T-cell (primary cell): Measurements from ENCODE around the gene ZNF277. TPM values are rescaled to one million over a fixed set of nuclear protein-coding genes. Genes with fewer than 3 reads are reported as not detected.

Source experiments
- ATAC-seq, 4 experiments: fragments of 200-7000 bp in 3 of 4; fragments of 150-1000 bp in 1 of 4; cut with Tn5 transposase; replicated peaks in 1 of 4; 1 replicate in 3 of 4; 2 replicates in 1 of 4; pipeline ENCODE4 v1.10.0; 2021; ENCODE audit warnings: moderate library complexity in 3 of 4, mild to moderate bottlenecking in 2 of 4, moderate number of reproducible peaks in 1 of 4
- CTCF ChIA-PET, 2 donors: fragments of 300-600 bp; sonication (Branson Sonifier 250); formaldehyde crosslinking; loops; one replicate each; lab custom pipeline; 2022; ENCODE audit warnings: antibody characterized with exemption in 2 of 2; lab: Charles Lee
- POLR2A ChIA-PET, 2 donors: fragments of 300-600 bp; sonication (Branson Sonifier 250); formaldehyde crosslinking; loops; one replicate each; lab custom pipeline; 2022; ENCODE audit warnings: antibody characterized with exemption in 2 of 2; lab: Charles Lee
- DNase-seq, 35 experiments: peaks; one replicate each; pipeline versions ENCODE4 v3.0.0 to v3.0.0-alpha.2; 2013 to 2023
- H3K27ac ChIP-seq: one replicate; pipeline ENCODE4 v1.5.1; 2013; ENCODE audit warnings: low read length
- H3K27me3 ChIP-seq, 2 experiments: replicated peaks in 1 of 2; 1 replicate in 1 of 2; 2 replicates in 1 of 2; pipeline versions ENCODE4 v1.6.1 to v1.7.0; 2013; ENCODE audit warnings: low read length in 1 of 2, mixed read lengths in 1 of 2; ENCODE audit not compliant: control insufficient read depth in 2 of 2, insufficient read depth in 2 of 2; ENCODE audit errors: extremely low read depth in 1 of 2
- H3K36me3 ChIP-seq, 2 donors: 1 replicate in 1 of 2; 2 replicates in 1 of 2; pipeline versions ENCODE4 v1.6.1 to v1.7.0; 2013; ENCODE audit warnings: low read length in 1 of 2; ENCODE audit not compliant: control insufficient read depth in 2 of 2, insufficient read depth in 1 of 2; ENCODE audit errors: extremely low read depth in 1 of 2
- H3K4me1 ChIP-seq, 2 experiments: 1 replicate in 1 of 2; 2 replicates in 1 of 2; pipeline versions ENCODE4 v1.6.1 to v1.7.0; 2013; ENCODE audit warnings: low read length in 2 of 2, mixed read lengths in 1 of 2; ENCODE audit not compliant: insufficient read depth in 2 of 2, control insufficient read depth in 1 of 2; ENCODE audit errors: extremely low read depth in 1 of 2
- H3K4me3 ChIP-seq, 2 donors: 1 replicate in 1 of 2; 2 replicates in 1 of 2; pipeline versions ENCODE4 v1.5.1 to v1.7.0; 2013; ENCODE audit warnings: mild to moderate bottlenecking in 2 of 2, low read length in 1 of 2, moderate library complexity in 1 of 2; ENCODE audit not compliant: control insufficient read depth in 1 of 2; ENCODE audit errors: extremely low read depth in 1 of 2
- H3K9me3 ChIP-seq: 2 replicates; pipeline ENCODE4 v1.7.0; 2013
- H3K27ac Mint-ChIP-seq, 2 donors: one replicate each; pipeline ENCODE4 v1.8.0; 2020 to 2021; ENCODE audit warnings: mild to moderate bottlenecking in 2 of 2, mixed read lengths in 2 of 2
- H3K27me3 Mint-ChIP-seq, 2 donors: one replicate each; pipeline ENCODE4 v1.8.0; 2021 to 2022; ENCODE audit warnings: mixed read lengths in 2 of 2
- H3K36me3 Mint-ChIP-seq: one replicate; pipeline ENCODE4 v1.8.0; 2021; ENCODE audit warnings: mixed read lengths
- H3K4me1 Mint-ChIP-seq, 3 donors: one replicate each; pipeline ENCODE4 v1.8.0; 2020 to 2022; ENCODE audit warnings: mixed read lengths in 3 of 3, mild to moderate bottlenecking in 1 of 3
- H3K4me3 Mint-ChIP-seq, 3 donors: one replicate each; pipeline ENCODE4 v1.8.0; 2020 to 2022; ENCODE audit warnings: mild to moderate bottlenecking in 3 of 3, mixed read lengths in 3 of 3, moderate library complexity in 3 of 3
- H3K9me3 Mint-ChIP-seq, 3 donors: one replicate each; pipeline ENCODE4 v1.8.0; 2020 to 2022; ENCODE audit warnings: mixed read lengths in 3 of 3
- WGBS: methylation state at CpG from one replicate; pipeline ENCODE4 v1.1.5; 2013; ENCODE audit warnings: missing lambda C conversion rate; ENCODE audit not compliant: insufficient coverage; 5-methylcytosine and 5-hydroxymethylcytosine counted together
- total RNA-seq, 35 experiments: library from RNA in 6 of 35; stranded (reverse) in 6 of 35; fragments of 120-200 nt in 1 of 35; gene quantifications; one replicate each; pipeline versions ENCODE4 v1.2.1 to v1.2.4 and lab custom pipeline; 2013 to 2026

ZNF277 gene
- total RNA-seq, 5 donors from 2014 or later (not counting 1 experiment from before 2014, with no cell fraction given) = 26.6 to 31.4 (median 30.2) TPM

GRCh38 chr7:112267944-112268691 is 61.6 kb downstream of the ZNF277 start:
- no peak overlapping the region for H3K4me3 Mint-ChIP-seq
- POLR2A ChIA-PET = interaction anchor here in 1 of 2 donors (0.6 kb wide), 1 partner anchor 19 kb away, joined by 3 read pairs; no protein-coding TSS in a partner anchor
- CTCF ChIA-PET = no interaction called here

GRCh38 chr7:112271162-112271561 is 64.7 kb downstream of the ZNF277 start:
- Mint-ChIP-seq H3K4me1 (peaks cover 26 to 37% (median 36%) of the 10 kb centered on the region in 3 donors), H3K27me3 (no peaks in the 10 kb centered on the region), H3K9me3 (no peaks in the 10 kb centered on the region), H3K27ac (no peak overlapping the region), H3K36me3 (peaks cover 14% of the 10 kb centered on the region), H3K4me3 (no peak overlapping the region)
- Histone ChIP-seq H3K4me3 (no peak overlapping the region), H3K4me1 (peaks cover 0 to 2% of the 10 kb centered on the region in 2 experiments), H3K27ac (no peak overlapping the region), H3K27me3 (no peaks in the 10 kb centered on the region), H3K9me3 (no peaks in the 10 kb centered on the region), H3K36me3 (no peaks in the 10 kb centered on the region)
- no CpG with 5 or more reads among the region's 2 CpGs for WGBS
- CTCF ChIA-PET = no interaction called here
- POLR2A ChIA-PET = no interaction called here
- DNase-seq (no peak), ATAC-seq (no peak)

More at GRCh38 chr7:112267944-112268691, 61.6 kb downstream of the ZNF277 start:
- Mint-ChIP-seq H3K36me3 (peaks cover 9% of the 10 kb centered on the region), H3K4me1 (peaks cover 37 to 43% (median 41%) of the 10 kb centered on the region in 3 donors), H3K27ac (no peak overlapping the region), H3K9me3 (no peaks in the 10 kb centered on the region), H3K27me3 (no peaks in the 10 kb centered on the region)
- no peak for ATAC-seq
- Histone ChIP-seq H3K27me3 (no peaks in the 10 kb centered on the region), H3K9me3 (no peaks in the 10 kb centered on the region), H3K4me3 (no peak overlapping the region), H3K36me3 (no peaks in the 10 kb centered on the region), H3K27ac (no peak overlapping the region), H3K4me1 (peaks cover 0 to 4% of the 10 kb centered on the region in 2 experiments)
- no CpG with 5 or more reads among the region's 1 CpG for WGBS
- DNase-seq = no peak

GRCh38 chr7:112272921-112273561 is 66.5 kb downstream of the ZNF277 start:
- Mint-ChIP-seq H3K36me3 (peaks cover 10% of the 10 kb centered on the region), H3K27me3 (no peaks in the 10 kb centered on the region), H3K4me1 (peaks cover 17 to 30% (median 22%) of the 10 kb centered on the region in 3 donors), H3K27ac (no peak overlapping the region), H3K9me3 (peaks cover 0 to 1% (median 0%) of the 10 kb centered on the region in 3 donors), H3K4me3 (no peak overlapping the region)
- no peaks in the 10 kb centered on the region for H3K36me3 ChIP-seq
- 62% methylated on average over 5 of the region's 7 CpGs for WGBS
- no peak overlapping the region for H3K27ac ChIP-seq
- H3K4me1 ChIP-seq = no peaks in the 10 kb centered on the region
- H3K27me3 ChIP-seq = no peaks in the 10 kb centered on the region
- no peaks in the 10 kb centered on the region for H3K9me3 ChIP-seq
- peak in 3 of 35 experiments; percentile 2 to 7 (median 4) for DNase-seq
- ChIA-PET POLR2A (no interaction called here), CTCF (no interaction called here)
- no peak overlapping the region for H3K4me3 ChIP-seq
- peak in 2 of 4 experiments; percentile 46 to 64 for ATAC-seq

- ATAC-seq = no peak
- no peak overlapping the region for H3K27ac ChIP-seq
- DNase-seq = no peak
- ChIA-PET POLR2A (no interaction called here), CTCF (interaction anchor here in 1 of 2 donors (0.6 kb wide), 1 partner anchor 12 kb away, joined by 3 read pairs; no protein-coding TSS in a partner anchor)
- no CpG with 5 or more reads among the region's 2 CpGs for WGBS
- H3K4me1 ChIP-seq = no peaks in the 10 kb centered on the region
- H3K9me3 ChIP-seq = no peaks in the 10 kb centered on the region
- H3K4me3 ChIP-seq = no peak overlapping the region
- Mint-ChIP-seq H3K9me3 (peaks cover 0 to 9% (median 2%) of the 10 kb centered on the region in 3 donors), H3K4me1 (peaks cover 26 to 36% (median 31%) of the 10 kb centered on the region in 3 donors), H3K27ac (no peak overlapping the region), H3K36me3 (peaks cover 3% of the 10 kb centered on the region), H3K4me3 (no peak overlapping the region), H3K27me3 (no peaks in the 10 kb centered on the region)
- H3K27me3 ChIP-seq = no peaks in the 10 kb centered on the region
- H3K36me3 ChIP-seq = no peaks in the 10 kb centered on the region
Observed at GRCh38 chr7:112279042-112279441, 72.5 kb downstream of the ZNF277 start.

GRCh38 chr7:112280267-112280666 is 73.8 kb downstream of the ZNF277 start:
- Histone ChIP-seq H3K36me3 (no peaks in the 10 kb centered on the region), H3K9me3 (no peaks in the 10 kb centered on the region), H3K27ac (no peak overlapping the region), H3K4me1 (no peaks in the 10 kb centered on the region), H3K4me3 (no peak overlapping the region), H3K27me3 (no peaks in the 10 kb centered on the region)
- ChIA-PET POLR2A (no interaction called here), CTCF (no interaction called here)
- WGBS = 83% methylated on average over 1 of the region's 2 CpGs
- peaks cover 3% of the 10 kb centered on the region for H3K36me3 Mint-ChIP-seq
- H3K4me3 Mint-ChIP-seq = no peak overlapping the region
- H3K4me1 Mint-ChIP-seq = peaks cover 20 to 34% (median 26%) of the 10 kb centered on the region in 3 donors
- no peak overlapping the region for H3K27ac Mint-ChIP-seq
- H3K27me3 Mint-ChIP-seq = no peaks in the 10 kb centered on the region
- no peak for ATAC-seq
- H3K9me3 Mint-ChIP-seq = peaks cover 0 to 9% (median 2%) of the 10 kb centered on the region in 3 donors
- no peak for DNase-seq

GRCh38 chr7:112282476-112283188 is 76.1 kb downstream of the ZNF277 start:
- H3K27ac Mint-ChIP-seq = no peak overlapping the region

More at GRCh38 chr7:112282476-112283188, 76.1 kb downstream of the ZNF277 start:
- peaks cover 0 to 9% (median 2%) of the 10 kb centered on the region in 3 donors for H3K9me3 Mint-ChIP-seq
- peaks cover 11% of the 10 kb centered on the region for H3K36me3 Mint-ChIP-seq
- no peak overlapping the region for H3K4me3 Mint-ChIP-seq
- POLR2A ChIA-PET = no interaction called here
- DNase-seq (no peak), ATAC-seq (no peak)
- H3K27me3 Mint-ChIP-seq = no peaks in the 10 kb centered on the region
- CTCF ChIA-PET = no interaction called here
- Histone ChIP-seq H3K9me3 (no peaks in the 10 kb centered on the region), H3K27me3 (no peaks in the 10 kb centered on the region), H3K4me1 (peaks cover 4 to 5% of the 10 kb centered on the region in 2 experiments), H3K36me3 (peaks cover 0 to 5% of the 10 kb centered on the region in 2 donors), H3K4me3 (no peak overlapping the region), H3K27ac (no peak overlapping the region)
- WGBS = 100% methylated on average over 1 of the region's 1 CpG
- H3K4me1 Mint-ChIP-seq = peaks cover 33 to 44% (median 37%) of the 10 kb centered on the region in 3 donors
